CD4-positive, alpha-beta T cell treated with Interleukin-6 for 4 hours (primary cell): ENCODE results near the gene RNF17.

ENCODE experiments used
- DNase-seq: peaks from one replicate; pipeline ENCODE4 v3.0.0-alpha.2; 2020; ENCODE audit warnings: mixed read lengths

Gene RNF17

GRCh38 chr13:24860770-24861169 lies 96.8 kb downstream of the RNF17 start:
- DNase-seq: no peak

- no peak for DNase-seq
Observed at GRCh38 chr13:24861617-24862362, 97.8 kb downstream of the RNF17 start.

GRCh38 chr13:24863748-24864540 lies 100.0 kb downstream of the RNF17 start:
- no peak for DNase-seq

DNA sequence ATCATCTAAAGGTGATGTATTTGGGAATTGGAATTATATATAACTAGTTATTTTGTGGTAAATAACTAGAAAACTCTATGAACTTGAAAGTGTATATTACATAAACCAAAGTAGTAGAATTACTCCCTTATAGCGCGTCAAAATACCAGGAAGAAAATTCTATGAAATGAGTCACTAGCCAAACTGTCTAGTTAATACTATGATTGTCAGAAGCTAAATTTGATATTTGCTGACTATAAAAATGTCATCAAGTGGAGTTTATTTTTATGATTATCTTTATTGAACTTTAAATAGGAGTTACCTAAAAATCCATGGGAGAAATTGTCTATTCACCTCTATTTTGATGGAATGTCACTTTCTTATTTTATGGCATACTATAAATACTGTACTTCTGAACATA lies 100.6 kb downstream of the RNF17 start:
- no peak for DNase-seq

DNA sequence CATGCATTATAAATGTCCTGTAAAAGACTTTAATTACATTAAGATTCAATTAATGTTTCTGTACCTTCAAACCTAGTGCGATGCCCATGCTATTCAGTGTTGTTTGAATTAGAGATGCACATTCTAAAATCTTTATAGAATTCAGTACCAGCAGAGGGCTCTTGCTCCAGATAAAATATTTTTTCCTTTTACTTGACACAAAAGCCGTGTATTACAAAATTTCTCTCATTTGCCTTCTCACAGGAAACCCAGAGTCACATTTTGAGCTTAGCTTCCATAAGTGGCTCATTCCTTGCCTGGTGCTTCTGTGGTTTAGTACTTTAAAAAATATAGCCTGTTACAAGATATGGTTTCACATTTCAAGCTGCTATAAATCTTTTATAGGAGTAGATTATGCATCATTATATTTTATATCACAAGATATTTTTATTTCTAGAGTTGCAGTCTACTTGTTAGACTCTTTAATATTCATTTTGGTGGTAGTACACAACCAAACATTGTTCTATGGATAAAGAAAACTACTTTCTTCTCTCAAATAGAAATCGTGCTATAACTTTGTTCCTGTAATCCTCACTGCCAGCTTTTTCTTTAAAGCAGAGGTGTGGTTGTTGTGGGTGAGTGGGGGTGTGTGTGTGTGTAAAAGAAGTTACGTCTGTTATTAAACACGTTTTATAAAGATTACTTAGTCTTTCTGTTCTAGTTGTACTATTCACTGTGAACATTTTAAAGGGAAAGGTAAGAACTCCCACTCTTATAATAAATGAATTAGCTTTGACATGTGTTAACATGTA lies 101.4 kb downstream of the RNF17 start:
- no peak for DNase-seq

DNA sequence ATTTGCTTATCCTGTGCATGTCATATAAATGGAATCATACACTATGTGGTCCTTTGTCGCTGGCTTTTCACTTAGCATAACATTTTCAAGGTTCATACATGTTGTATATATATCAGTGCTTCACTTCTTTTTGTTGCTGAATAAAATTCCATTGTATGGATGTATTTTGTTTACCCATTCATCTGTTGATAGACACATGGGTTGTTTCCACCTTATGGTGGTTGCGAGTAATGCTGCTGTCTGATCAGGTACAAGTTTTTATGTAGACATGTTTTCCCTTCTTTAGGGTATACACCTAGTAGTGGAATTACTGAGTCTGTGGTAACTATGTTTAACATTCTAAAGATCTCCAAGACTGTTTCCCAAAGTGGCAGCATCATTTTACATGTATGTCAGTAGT lies 102.5 kb downstream of the RNF17 start:
- DNase-seq: no peak

- DNase-seq: no peak
Observed at GRCh38 chr13:24868874-24869273, 104.9 kb downstream of the RNF17 start.

DNA sequence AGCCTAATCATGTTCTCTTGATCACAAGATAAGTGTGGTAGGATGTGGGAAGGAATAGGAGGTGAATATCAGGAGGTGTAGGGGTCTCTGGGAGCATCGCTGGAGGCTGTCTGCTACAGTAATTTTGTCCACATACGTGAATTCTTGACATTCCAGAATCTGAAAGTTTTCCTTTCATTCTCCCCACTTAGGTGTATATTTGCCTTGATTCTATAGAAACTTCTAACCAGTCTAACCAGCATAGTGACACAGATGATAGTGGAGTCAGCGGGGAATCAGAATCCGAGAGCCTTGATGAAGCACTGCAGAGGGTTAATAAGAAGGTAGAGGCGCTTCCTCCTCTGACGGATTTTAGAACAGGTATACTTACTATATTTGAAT lies 106.4 kb downstream of the RNF17 start:
- DNase-seq: no peak

- DNase-seq: no peak
Observed at GRCh38 chr13:24875566-24875965, 111.6 kb downstream of the RNF17 start.

DNA sequence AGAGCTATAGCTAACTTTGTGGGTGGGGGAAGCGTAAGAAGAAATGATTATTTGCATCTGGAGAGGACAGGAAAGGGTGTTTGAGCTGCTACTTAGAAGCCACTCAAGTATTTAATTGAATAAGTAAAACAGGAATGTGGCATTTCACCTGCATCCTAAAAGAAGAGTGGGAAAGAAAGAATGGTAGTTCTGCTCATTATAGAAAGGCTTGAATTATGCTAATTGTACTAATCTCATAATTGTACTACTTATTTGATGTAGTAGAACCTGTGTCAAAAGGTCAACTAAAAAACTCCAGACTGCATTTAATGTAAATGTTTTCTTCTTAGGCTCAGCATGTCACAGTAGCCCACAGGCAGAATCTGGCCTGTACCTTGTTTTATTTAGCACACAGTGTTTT lies 113.6 kb downstream of the RNF17 start:
- no peak for DNase-seq

- DNase-seq: no peak
Observed at GRCh38 chr13:24878340-24878739, 114.4 kb downstream of the RNF17 start.

DNA sequence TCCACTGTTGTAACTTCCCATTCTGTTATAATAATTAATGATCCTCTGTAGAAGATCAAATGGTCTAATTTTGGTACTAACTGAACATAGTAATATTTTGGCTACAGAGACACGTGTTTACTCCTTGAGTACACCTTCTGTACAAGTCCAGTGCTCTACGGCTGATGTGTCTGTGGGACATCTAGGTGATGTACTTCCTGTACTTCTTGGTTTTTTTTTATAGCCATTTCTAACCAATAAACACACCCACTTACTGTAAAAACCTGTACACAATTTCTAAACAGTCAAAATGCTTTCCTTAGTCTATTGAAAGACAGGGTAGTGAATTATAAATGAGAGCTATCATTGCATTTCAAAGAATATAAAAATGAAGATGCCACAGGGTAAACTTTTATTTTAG lies 118.7 kb downstream of the RNF17 start:
- no peak for DNase-seq

- no peak for DNase-seq
Observed at GRCh38 chr13:24887759-24888158, 123.8 kb downstream of the RNF17 start.

DNA sequence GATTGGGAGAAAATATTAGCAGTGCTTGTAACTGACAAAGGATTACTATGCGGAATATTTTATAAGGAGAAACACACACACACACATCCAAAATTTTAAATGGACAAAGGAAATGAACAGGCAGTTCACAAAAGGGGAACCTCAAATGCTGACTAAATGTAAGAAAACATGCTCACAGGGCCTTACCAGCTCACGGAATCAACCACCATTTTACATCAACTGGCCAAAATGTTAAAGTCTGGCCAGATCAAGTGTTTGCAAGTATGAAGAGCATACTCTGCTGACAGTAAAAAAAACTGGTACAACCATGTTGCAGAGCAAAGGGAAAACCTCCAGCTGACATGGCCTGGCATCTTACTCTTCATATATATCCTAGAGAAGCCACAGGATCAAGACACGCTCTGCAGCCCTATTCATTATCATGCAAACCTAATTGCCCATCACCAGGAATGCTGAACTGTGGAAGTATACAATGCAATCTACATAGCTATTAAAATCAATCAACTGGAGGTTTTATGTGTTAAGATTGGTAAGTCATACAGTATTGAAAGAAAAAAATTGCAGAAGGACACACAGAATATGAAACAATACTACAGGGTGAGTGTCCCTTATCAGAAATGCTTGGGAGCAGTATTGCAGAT lies 124.4 kb downstream of the RNF17 start:
- DNase-seq: no peak

DNA sequence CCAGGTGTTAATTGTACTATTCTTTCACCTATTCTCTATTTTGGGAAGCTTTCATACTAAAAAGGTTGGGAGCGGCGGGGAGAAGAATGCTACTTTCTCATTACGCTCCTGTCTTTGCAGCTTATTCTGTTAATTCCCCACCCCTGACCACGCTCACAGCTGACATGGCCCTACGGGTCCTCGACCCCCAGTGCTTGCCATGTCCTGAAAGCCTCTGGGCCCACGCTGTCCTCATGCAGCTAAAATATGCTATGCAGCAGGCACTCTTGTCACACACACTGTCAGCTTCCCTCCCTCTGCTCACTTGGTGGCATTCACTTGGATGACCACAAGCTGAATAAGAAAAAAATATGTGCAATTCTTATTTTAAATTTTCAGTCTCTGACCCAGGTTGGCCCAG lies 126.3 kb downstream of the RNF17 start:
- DNase-seq: no peak

- DNase-seq: no peak
Observed at GRCh38 chr13:24891476-24892108, 127.6 kb downstream of the RNF17 start.

- DNase-seq: no peak
Observed at GRCh38 chr13:24892829-24893228, 128.9 kb downstream of the RNF17 start.

- DNase-seq: no peak
Observed at GRCh38 chr13:24893863-24894262, 129.9 kb downstream of the RNF17 start.

DNA sequence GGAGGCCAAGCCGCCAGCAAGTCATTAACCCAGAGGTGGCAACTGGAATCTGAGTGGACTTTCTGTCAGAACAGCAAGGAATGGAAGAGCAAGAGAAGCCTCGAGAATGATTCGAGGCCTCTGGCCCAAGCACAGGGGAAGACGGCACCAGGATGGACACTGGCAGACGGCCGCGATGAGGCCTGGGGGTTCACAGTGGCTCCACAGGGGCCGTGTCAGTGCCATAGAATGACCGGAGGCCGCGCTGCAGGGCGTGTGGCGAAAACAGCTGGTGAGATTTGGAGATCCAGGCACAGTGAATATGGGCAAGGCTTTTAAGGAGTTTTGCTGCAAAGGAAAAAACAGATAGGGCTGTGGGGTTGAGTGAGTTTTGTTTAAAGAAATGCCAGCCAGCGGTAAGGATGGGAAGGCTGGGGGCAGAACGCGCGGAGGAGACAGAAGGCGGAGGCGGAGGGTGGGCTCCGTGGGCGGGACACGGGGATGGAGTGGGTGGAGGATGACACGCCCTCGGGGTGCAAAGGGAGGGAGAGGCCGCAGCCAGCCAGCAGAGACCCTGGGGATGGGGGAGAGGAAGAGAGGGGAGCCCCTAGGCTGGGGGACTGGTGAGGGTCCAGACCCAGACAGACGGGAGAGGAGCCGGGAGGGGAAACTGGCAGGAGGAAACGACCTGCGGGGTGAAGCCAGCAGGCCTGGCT lies 130.5 kb downstream of the RNF17 start:
- no peak for DNase-seq

DNA sequence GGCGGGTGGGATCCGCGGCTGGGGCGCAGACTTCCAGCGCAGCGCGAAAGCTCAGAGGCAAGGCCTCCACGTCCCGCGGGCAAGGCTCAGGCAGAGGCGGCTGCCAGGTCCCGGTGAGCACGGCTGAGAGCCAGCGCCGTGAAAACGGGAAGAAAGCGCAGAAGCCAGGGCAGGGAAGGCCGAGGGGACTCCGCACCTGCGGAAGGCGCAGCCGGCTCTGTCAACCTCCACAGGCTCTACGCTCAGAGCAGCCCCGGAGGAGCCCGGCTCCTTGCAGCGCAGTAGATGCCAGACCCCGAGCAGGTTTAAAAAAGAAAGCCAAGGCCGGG lies 131.0 kb downstream of the RNF17 start:
- no peak for DNase-seq

- no peak for DNase-seq
Observed at GRCh38 chr13:24896061-24896460, 132.1 kb downstream of the RNF17 start.

- no peak for DNase-seq
Observed at GRCh38 chr13:24897293-24897692, 133.3 kb downstream of the RNF17 start.
